Lower leg skin (tissue), 4 donors: ENCODE measurements around the gene DUSP11. TPM values are rescaled to one million over a fixed set of nuclear protein-coding genes. Genes with fewer than 3 reads are reported as not detected.
A peak's percentile ranks its signal among the peaks of the same experiment; 100 is the strongest.
"Not testable (repeated sequence)": the region's sequence is repeated elsewhere in the genome, so short reads cannot be mapped to it uniquely, and the experiment has no call there.

Experiments used
- DNase-seq, 2 donors: peaks; one replicate each; pipeline ENCODE4 v3.0.0-alpha.2; 2019; ENCODE audit warnings: low spot score in 2 of 2
- H3K4me3 ChIP-seq: fragments of 200-600 bp; sonication (generic); 2 replicates; pipeline ENCODE4 v1.5.1; 2017; ENCODE audit warnings: mild to moderate bottlenecking, low read depth; ENCODE audit not compliant: poor library complexity, severe bottlenecking
- CTCF ChIP-seq, 3 donors: fragments of 450-650 bp; IDR thresholded peaks; one replicate each; pipeline ENCODE4 v1.5.1; 2016; ENCODE audit warnings: antibody characterized with exemption in 3 of 3, mild to moderate bottlenecking in 3 of 3, moderate library complexity in 2 of 3
- POLR2A ChIP-seq, 2 donors: fragments of 450-650 bp; IDR thresholded peaks; one replicate each; pipeline ENCODE4 v1.6.1; 2016 to 2017; ENCODE audit warnings: antibody characterized with exemption in 2 of 2, mild to moderate bottlenecking in 1 of 2, moderate library complexity in 1 of 2
- WGBS, 2 donors: methylation state at CpG; one replicate each; pipeline ENCODE4 v1.1.5; 2018; 5-methylcytosine and 5-hydroxymethylcytosine counted together
- intact Hi-C: fragments of 100-400 bp; cut with DNase I; formaldehyde crosslinking; loops from one replicate; pipeline ENCODE4 v1.15.0; 2023; ENCODE audit warnings: low total_unique reads
- total RNA-seq, 4 donors: library from RNA; depleted of rRNA; stranded (reverse); fragments of >200 nt; gene quantifications; one replicate each; pipeline ENCODE4 v1.1.0, GENCODE V29; 2016

DUSP11 gene
- total RNA-seq, 4 donors from 2014 or later, result 40.6 to 53.7 (median 41.9) TPM

GRCh38 chr2:73736378-73736777 is 43.5 kb downstream of the DUSP11 start:
- no peak for DNase-seq
- 14 to 18% methylated on average over 8 of the region's 8 CpGs for WGBS, 2 donors
- intact Hi-C loops, result no loop called here
- peak overlapping the region; percentile 80 for H3K4me3 ChIP-seq
- TF ChIP-seq POLR2A (IDR thresholded peaks at IDR 0.05) (no peak), CTCF (IDR thresholded peaks at IDR 0.05) (no peak)

- 41 to 51% methylated on average over 4 of the region's 4 CpGs for WGBS, 2 donors
- DNase-seq, result no peak
- intact Hi-C loops, result no loop called here
- TF ChIP-seq CTCF (IDR thresholded peaks at IDR 0.05) (no peak), POLR2A (IDR thresholded peaks at IDR 0.05) (no peak)
- no peak overlapping the region for H3K4me3 ChIP-seq
Observed at GRCh38 chr2:73730810-73731209, 49.1 kb downstream of the DUSP11 start.

GRCh38 chr2:73728711-73729110 is 51.2 kb downstream of the DUSP11 start:
- H3K4me3 ChIP-seq, result no peak overlapping the region
- no peak for DNase-seq
- intact Hi-C loops, result no loop called here
- TF ChIP-seq CTCF (IDR thresholded peaks at IDR 0.05) (no peak), POLR2A (IDR thresholded peaks at IDR 0.05) (no peak)
- WGBS, 2 donors, result 69 to 73% methylated on average over 4 of the region's 4 CpGs

GRCh38 chr2:73728043-73728442 is 51.9 kb downstream of the DUSP11 start:
- intact Hi-C loops, result no loop called here
- TF ChIP-seq POLR2A (IDR thresholded peaks at IDR 0.05) (no peak), CTCF (IDR thresholded peaks at IDR 0.05) (no peak)
- 71 to 77% methylated on average over 3 of the region's 3 CpGs for WGBS, 2 donors
- no peak overlapping the region for H3K4me3 ChIP-seq
- no peak for DNase-seq

GRCh38 chr2:73726657-73727056 is 53.2 kb downstream of the DUSP11 start:
- DNase-seq, intact Hi-C loops, H3K4me3 ChIP-seq: not testable (repeated sequence)
- 100% methylated on average over 1 of the region's 1 CpG for WGBS, 2 donors

- TF ChIP-seq POLR2A (IDR thresholded peaks at IDR 0.05) (no peak), CTCF (IDR thresholded peaks at IDR 0.05) (no peak)
- intact Hi-C loops, result no loop called here
- H3K4me3 ChIP-seq, result no peak overlapping the region
- peak in 1 of 2 donors; percentile 42 for DNase-seq
- WGBS, 2 donors, result 78 to 87% methylated on average over 11 of the region's 11 CpGs
Observed at GRCh38 chr2:73718851-73719621, 60.9 kb downstream of the DUSP11 start.
